Islet of Langerhans (tissue), 1 donor: ENCODE measurements around the gene ETV4.

Experiments
- FAIRE-seq: peaks from one replicate; lab custom pipeline; 2011; peaks lifted over from hg19 to GRCh38; lab: Jason Lieb, UNC

Gene ETV4

GRCh38 chr17:43546319-43547188 lies at the start of gene ETV4:
Gene ETV4, minus strand, starts transcription at chr17:43546340. Its CDS starts 723 bp downstream, at chr17:43545617.
- no peak for FAIRE-seq

- FAIRE-seq = no peak
Observed at GRCh38 chr17:43595466-43595865, 49.3 kb upstream of the ETV4 start.

GRCh38 chr17:43591779-43592562 lies 45.8 kb upstream of the ETV4 start:
- no peak for FAIRE-seq

- FAIRE-seq = no peak
Observed at GRCh38 chr17:43591001-43591400, 44.9 kb upstream of the ETV4 start.

GRCh38 chr17:43588664-43589435 lies 42.7 kb upstream of the ETV4 start:
- no peak for FAIRE-seq

- no peak for FAIRE-seq
Observed at GRCh38 chr17:43588121-43588520, 42.0 kb upstream of the ETV4 start.

- FAIRE-seq = no peak
Observed at GRCh38 chr17:43587647-43588046, 41.5 kb upstream of the ETV4 start.

GRCh38 chr17:43584666-43585102 lies 38.5 kb upstream of the ETV4 start:
- no peak for FAIRE-seq

- FAIRE-seq = no peak
Observed at GRCh38 chr17:43583332-43583731, 37.2 kb upstream of the ETV4 start.

GRCh38 chr17:43581613-43582012 lies 35.5 kb upstream of the ETV4 start:
- no peak for FAIRE-seq

- FAIRE-seq = no peak
Observed at GRCh38 chr17:43581130-43581529, 35.0 kb upstream of the ETV4 start.

GRCh38 chr17:43579566-43580140 lies 33.5 kb upstream of the ETV4 start:
- FAIRE-seq = no peak

GRCh38 chr17:43578699-43579565 lies 32.8 kb upstream of the ETV4 start:
- FAIRE-seq = no peak

GRCh38 chr17:43578404-43578698 lies 32.2 kb upstream of the ETV4 start:
- FAIRE-seq = no peak

- no peak for FAIRE-seq
Observed at GRCh38 chr17:43577664-43578403, 31.7 kb upstream of the ETV4 start.

GRCh38 chr17:43576563-43577229 lies 30.6 kb upstream of the ETV4 start:
- no peak for FAIRE-seq

GRCh38 chr17:43574896-43575525 lies 28.9 kb upstream of the ETV4 start:
- no peak for FAIRE-seq

GRCh38 chr17:43574348-43574747 lies 28.2 kb upstream of the ETV4 start:
- no peak for FAIRE-seq

GRCh38 chr17:43573579-43574321 lies 27.6 kb upstream of the ETV4 start:
- FAIRE-seq = no peak
